Right cardiac atrium (tissue), 5 donors: ENCODE data around the gene SLC1A5. TPM values are rescaled to one million over a fixed set of nuclear protein-coding genes. Genes with fewer than 3 reads are reported as not detected.
"Not testable (repeated sequence)": the region's sequence is repeated elsewhere in the genome, so short reads cannot be mapped to it uniquely, and the experiment has no call there.

ENCODE experiments used
- ATAC-seq, 2 donors: fragments of 200-7000 bp; cut with Tn5 transposase; one replicate each; pipeline versions ENCODE4 v1.8.0 to v1.9.1; 2020; ENCODE audit warnings: moderate library complexity in 2 of 2, mild to moderate bottlenecking in 1 of 2
- DNase-seq, 3 donors: peaks; one replicate each; pipeline ENCODE4 v3.0.0-alpha.2; 2020
- H3K27ac ChIP-seq: one replicate; pipeline ENCODE4 v1.5.1; 2013; ENCODE audit warnings: mild to moderate bottlenecking, low read length, control low read depth, moderate library complexity
- H3K27me3 ChIP-seq: one replicate; pipeline ENCODE4 v1.6.1; 2013; ENCODE audit not compliant: control insufficient read depth, insufficient read depth
- H3K4me1 ChIP-seq: one replicate; pipeline ENCODE4 v1.6.1; 2013; ENCODE audit warnings: low read length; ENCODE audit not compliant: control insufficient read depth, insufficient read depth
- H3K4me3 ChIP-seq: one replicate; pipeline ENCODE4 v1.5.1; 2013; ENCODE audit warnings: low read length, control low read depth
- H3K9me3 ChIP-seq: one replicate; pipeline ENCODE4 v1.6.1; 2013; ENCODE audit warnings: low read length; ENCODE audit not compliant: control insufficient read depth
- WGBS: extraction: QIAGEN DNeasy Blood & Tissue Kit; methylation state at CpG from one replicate; pipeline ENCODE4 v1.1.7; 2013; 5-methylcytosine and 5-hydroxymethylcytosine counted together
- intact Hi-C, 4 donors: fragments of 100-400 bp; cut with DNase I; formaldehyde crosslinking; loops; one replicate each; pipeline versions ENCODE4 v1.11.0 to v1.14.0; 2022 to 2023
- polyA plus RNA-seq: library from polyadenylated mRNA; stranded (reverse); fragments of 200-250 nt; gene quantifications from one replicate; pipeline ENCODE4 v1.2.3, GENCODE V29; 2013
- total RNA-seq, 4 donors: library from RNA; stranded (reverse); fragmentation: NEBNext Ultra II Directional; extraction: Animal tissue kit (Norgen Biotek cat#: 25700); gene quantifications; one replicate each; pipeline ENCODE4 v1.2.1, GENCODE V29; 2021
- donor health status: healthy with polysubstance abuse.
- donor health status: DM: no; HTN: yes; CAD: no.
- donor health status: DM: no; HTN: no; CAD: no.
- donor health status: DM: no; HTN: yes; CAD: no; lungs with severe emphysema.
- donor health status: DM: yes; HTN: yes; CAD: no.

The SLC1A5 gene
- total and polyA plus RNA-seq, 5 donors, result 15.9 to 45.6 (median 21.9) TPM

- ATAC-seq (peak; percentile 28 to 42), DNase-seq (peak; percentile 80 to 91 (median 91))
- no peaks in the 10 kb centered on the region for H3K27me3 ChIP-seq
- 36% methylated on average over 17 of the region's 17 CpGs for whole genome bisulfite sequencing
- H3K4me3 ChIP-seq, result no peak overlapping the region
- intact Hi-C loops, result no loop called here
- peaks cover 19% of the 10 kb centered on the region for H3K4me1 ChIP-seq
- no peaks in the 10 kb centered on the region for H3K9me3 ChIP-seq
- peak overlapping the region; percentile 0 for H3K27ac ChIP-seq
These were observed 3.9 kb downstream of the SLC1A5 start for GRCh38 chr19:46784262-46785053.

GRCh38 chr19:46783670-46784069 is 4.7 kb downstream of the SLC1A5 start:
- Histone ChIP-seq H3K9me3 (no peaks in the 10 kb centered on the region), H3K4me1 (peaks cover 19% of the 10 kb centered on the region), H3K4me3 (no peak overlapping the region), H3K27me3 (no peaks in the 10 kb centered on the region), H3K27ac (no peak overlapping the region)
- ATAC-seq (no peak), DNase-seq (no peak)
- intact Hi-C loops, result no loop called here
- WGBS, result 63% methylated on average over 2 of the region's 2 CpGs

GRCh38 chr19:46782355-46783019 is 5.9 kb downstream of the SLC1A5 start:
- H3K27ac ChIP-seq, result no peak overlapping the region
- no peaks in the 10 kb centered on the region for H3K9me3 ChIP-seq
- intact Hi-C loops, result no loop called here
- 97% methylated on average over 7 of the region's 7 CpGs for WGBS
- H3K4me1 ChIP-seq, result peaks cover 19% of the 10 kb centered on the region
- DNase-seq (no peak), ATAC-seq (no peak)
- H3K27me3 ChIP-seq, result no peaks in the 10 kb centered on the region
- H3K4me3 ChIP-seq, result no peak overlapping the region

- intact Hi-C loops, DNase-seq, H3K4me1 ChIP-seq, H3K4me3 ChIP-seq, H3K27me3 ChIP-seq, H3K9me3 ChIP-seq, H3K27ac ChIP-seq, ATAC-seq: not testable (repeated sequence)
- WGBS, result 91% methylated on average over 12 of the region's 12 CpGs
These were observed 10.3 kb downstream of the SLC1A5 start for GRCh38 chr19:46777956-46778645.

GRCh38 chr19:46776927-46777911 is 11.2 kb downstream of the SLC1A5 start:
- no peak overlapping the region for H3K4me3 ChIP-seq

GRCh38 chr19:46775642-46776258 is 12.6 kb downstream of the SLC1A5 start:
- no peaks in the 10 kb centered on the region for H3K4me1 ChIP-seq
- no peaks in the 10 kb centered on the region for H3K9me3 ChIP-seq
- H3K27me3 ChIP-seq, result no peaks in the 10 kb centered on the region
- no peak for ATAC-seq
- no peak overlapping the region for H3K27ac ChIP-seq
- H3K4me3 ChIP-seq, result no peak overlapping the region
- WGBS, result 96% methylated on average over 11 of the region's 11 CpGs
- DNase-seq, result no peak
- intact Hi-C loops, result no loop called here

More at GRCh38 chr19:46776927-46777911, 11.2 kb downstream of the SLC1A5 start:
- intact Hi-C loops, result no loop called here
- WGBS, result 95% methylated on average over 33 of the region's 33 CpGs
- no peak overlapping the region for H3K27ac ChIP-seq
- DNase-seq (peak in 1 of 3 donors; percentile 57), ATAC-seq (peak; percentile 16 to 30)
- no peaks in the 10 kb centered on the region for H3K27me3 ChIP-seq
- no peaks in the 10 kb centered on the region for H3K9me3 ChIP-seq
- H3K4me1 ChIP-seq, result no peaks in the 10 kb centered on the region

- Histone ChIP-seq H3K9me3 (no peaks in the 10 kb centered on the region), H3K27me3 (no peaks in the 10 kb centered on the region), H3K4me1 (no peaks in the 10 kb centered on the region), H3K4me3 (no peak overlapping the region), H3K27ac (no peak overlapping the region)
- no peak for DNase-seq
- 75% methylated on average over 7 of the region's 7 CpGs for WGBS
- ATAC-seq, result no peak
- intact Hi-C loops, result no loop called here
These were observed 15.4 kb downstream of the SLC1A5 start for GRCh38 chr19:46773018-46773399.

- Histone ChIP-seq H3K27ac (no peak overlapping the region), H3K27me3 (no peaks in the 10 kb centered on the region), H3K4me1 (no peaks in the 10 kb centered on the region), H3K9me3 (no peaks in the 10 kb centered on the region), H3K4me3 (no peak overlapping the region)
- intact Hi-C loops, result no loop called here
- 84% methylated on average over 12 of the region's 12 CpGs for WGBS
- ATAC-seq (no peak), DNase-seq (peak in 1 of 3 donors; percentile 21)
These were observed 16.0 kb downstream of the SLC1A5 start for GRCh38 chr19:46772170-46773017.

- DNase-seq, result peak in 1 of 3 donors; percentile 49
- ATAC-seq, intact Hi-C loops, H3K4me3 ChIP-seq, H3K4me1 ChIP-seq, H3K9me3 ChIP-seq, H3K27me3 ChIP-seq: not testable (repeated sequence)
- peak overlapping the region; percentile 83 for H3K27ac ChIP-seq
- WGBS, result 31% methylated on average over 4 of the region's 4 CpGs
These were observed 19.6 kb downstream of the SLC1A5 start for GRCh38 chr19:46768746-46769145.
